Measurements from ENCODE around the gene PSMB3. TPM values are rescaled to one million over a fixed set of nuclear protein-coding genes. Genes with fewer than 3 reads are reported as not detected.

The PSMB3 gene
- total RNA-seq, 8 experiments from 2014 or later: 175 to 405 (median 249) TPM

DNA sequence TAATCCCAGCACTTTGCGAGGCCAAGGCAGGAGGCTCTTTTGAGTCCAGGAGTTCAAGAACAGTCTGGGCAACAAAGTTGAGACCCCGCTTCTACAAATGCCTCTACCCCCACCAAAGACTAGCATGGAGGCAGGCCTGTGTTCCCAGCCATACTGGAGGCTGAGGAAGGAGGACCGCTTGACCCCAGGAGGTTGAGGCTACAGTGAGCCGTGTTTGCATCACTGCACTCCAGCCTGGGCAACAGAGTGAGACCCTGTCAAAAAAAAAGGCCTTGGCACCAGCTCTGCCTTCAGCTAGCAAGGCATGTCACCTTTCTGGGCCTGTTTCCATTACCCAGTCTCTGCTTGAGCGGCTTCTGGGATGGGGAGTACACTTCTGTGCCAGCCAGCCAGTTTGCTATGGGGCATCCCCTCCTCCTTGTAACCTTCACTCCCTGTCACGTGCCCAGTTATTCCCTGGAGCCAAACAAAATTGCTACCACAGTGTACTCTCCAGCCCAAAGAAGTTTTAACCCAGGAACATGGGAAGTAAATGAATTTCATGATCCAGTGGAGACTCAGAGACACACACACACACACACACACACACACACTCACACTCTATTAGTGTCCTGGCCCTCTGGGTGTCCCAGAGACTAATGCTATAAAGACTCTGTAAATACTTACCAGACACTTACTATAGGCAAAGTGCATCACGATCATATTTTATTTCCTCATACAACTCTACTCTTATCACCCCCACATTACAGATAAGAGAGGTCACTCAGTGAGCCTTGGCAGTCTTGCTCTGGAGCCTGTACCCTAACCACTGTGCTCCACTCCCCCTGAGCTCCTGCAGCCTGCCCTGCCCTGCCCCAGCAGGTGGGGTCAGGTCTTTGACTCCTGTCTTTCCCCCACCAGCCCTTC, 19.9 kb upstream of the PSMB3 start:
- 80 to 100% (median 100%) methylated on average over 1 to 3 of the region's 7 CpGs; no CpG with 5 or more reads in 3 of the 10 experiments for WGBS, 10 experiments
- Histone ChIP-seq H3K4me1 (replicated peaks in 1 of 2) (peaks cover 4 to 13% of the 10 kb centered on the region in 2 donors), H3K27ac (no peak overlapping the region), H3K4me3 (no peak overlapping the region)
- in situ Hi-C loops (cut with MboI; ENCODE audit: low pct_unique_long_range_greater_than_20kb in 2 of 9, low sequenced_read_pairs in 9 of 9, unreplicated experiment in 9 of 9): no loop called here
- ATAC-seq (replicated peaks in 6 of 8): no peak

GRCh38 chr17:38733282-38733981, 19.1 kb upstream of the PSMB3 start:
- ATAC-seq (replicated peaks in 6 of 8): no peak
- no peak overlapping the region for H3K4me3 ChIP-seq
- H3K27ac ChIP-seq: no peak overlapping the region
- peaks cover 4 to 13% of the 10 kb centered on the region in 2 donors for H3K4me1 ChIP-seq (replicated peaks in 1 of 2)
- in situ Hi-C loops (cut with MboI; ENCODE audit: low pct_unique_long_range_greater_than_20kb in 2 of 9, low sequenced_read_pairs in 9 of 9, unreplicated experiment in 9 of 9): no loop called here
- WGBS, 10 experiments: 40 to 100% (median 67%) methylated on average over 1 to 4 of the region's 9 CpGs; no CpG with 5 or more reads in 3 of the 10 experiments

DNA sequence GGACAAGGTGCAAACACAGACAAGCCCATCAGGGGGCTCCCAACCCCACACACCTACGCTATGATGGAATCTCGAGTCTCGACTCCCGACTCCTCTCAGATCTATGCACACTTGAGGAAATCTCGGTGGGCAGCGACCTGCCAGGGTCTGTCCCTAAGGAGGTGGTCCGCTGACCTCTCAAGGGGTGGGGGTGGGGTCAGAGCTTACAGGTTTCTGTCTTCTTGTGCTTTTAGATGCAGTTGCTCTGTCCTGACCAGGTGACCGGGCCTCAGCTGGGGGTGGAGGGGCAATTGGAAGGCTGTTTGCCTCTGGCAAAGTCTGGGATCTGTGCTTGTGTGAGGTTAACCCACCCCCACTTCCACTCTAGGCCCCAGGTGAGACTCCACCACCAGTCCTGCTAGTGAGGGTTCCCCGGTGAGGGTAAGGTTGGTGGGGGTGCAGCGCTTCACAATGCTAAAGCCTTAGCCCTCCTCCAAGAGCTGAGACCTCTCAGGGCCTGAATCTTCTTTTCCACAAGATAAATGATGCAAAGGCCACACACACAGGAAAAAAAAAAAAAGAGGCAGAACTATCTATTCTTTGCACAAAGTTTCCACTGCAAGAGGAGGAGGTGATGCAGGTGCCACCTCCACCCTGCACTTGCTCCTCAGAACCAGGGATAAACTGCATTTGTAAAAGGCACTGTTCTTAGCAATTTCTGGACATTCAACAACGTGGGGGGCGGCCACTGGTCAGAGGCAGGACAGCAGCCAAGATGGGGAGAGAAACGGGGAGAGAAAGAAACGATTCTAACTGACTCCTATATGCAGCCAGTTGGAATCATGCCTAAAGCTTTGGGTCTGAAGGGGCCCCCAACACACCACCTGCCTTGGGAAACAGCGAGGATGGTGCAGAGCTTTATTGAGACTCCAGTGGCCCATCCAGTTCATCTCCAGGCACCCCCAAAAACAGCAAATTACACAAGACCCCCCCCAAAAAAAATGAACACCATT, 18.3 kb upstream of the PSMB3 start:
- WGBS, 10 experiments: 67 to 100% (median 83%) methylated on average over 1 to 4 of the region's 15 CpGs; no CpG with 5 or more reads in 6 of the 10 experiments
- in situ Hi-C loops (cut with MboI; ENCODE audit: low pct_unique_long_range_greater_than_20kb in 2 of 9, low sequenced_read_pairs in 9 of 9, unreplicated experiment in 9 of 9): no loop called here
- Histone ChIP-seq H3K4me1 (replicated peaks in 1 of 2) (peaks cover 3 to 9% of the 10 kb centered on the region in 2 donors), H3K27ac (no peak overlapping the region), H3K4me3 (no peak overlapping the region)
- ATAC-seq (replicated peaks in 6 of 8): no peak

DNA sequence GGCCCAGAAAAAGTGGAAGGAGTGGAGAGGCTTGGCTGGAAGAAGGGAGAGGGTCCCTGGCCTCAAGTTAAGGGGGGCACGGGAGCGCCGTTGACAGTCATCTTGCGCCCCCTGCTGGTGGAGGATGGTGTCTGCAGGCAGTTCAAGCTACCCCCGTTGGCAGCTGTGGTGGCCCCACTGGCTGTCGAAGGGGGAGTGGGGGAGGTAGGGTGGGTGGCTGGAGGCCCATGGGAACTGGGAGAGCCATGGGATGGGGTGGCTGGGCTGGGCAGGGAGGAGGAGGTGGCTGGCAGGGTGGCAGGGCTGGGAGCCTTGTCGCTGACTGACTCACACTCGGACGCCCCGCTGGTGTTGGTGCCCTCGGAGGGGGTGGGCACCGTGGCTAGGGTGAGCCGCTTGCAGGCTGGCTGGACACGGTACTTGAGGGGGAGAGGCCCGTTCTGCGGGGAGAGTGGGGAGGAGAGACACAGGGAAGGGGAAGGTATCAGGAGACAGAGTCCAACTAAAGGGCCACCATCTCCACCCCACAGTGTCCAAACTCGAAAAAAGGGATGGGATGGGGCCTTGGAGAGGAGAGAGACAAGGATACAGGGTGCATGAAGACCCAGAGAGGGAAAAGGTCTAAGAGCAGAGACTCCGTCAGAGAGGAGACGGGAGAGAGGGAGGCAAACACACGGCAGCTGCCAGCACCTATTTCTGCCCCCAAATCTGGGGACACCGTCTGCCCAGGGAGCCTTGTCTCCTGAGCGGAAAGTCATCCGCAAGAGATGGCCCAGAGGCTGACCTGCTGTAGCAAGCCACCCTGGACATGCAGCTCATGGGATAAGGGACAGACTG, 17.2 kb upstream of the PSMB3 start:
- in situ Hi-C loops (cut with MboI; ENCODE audit: low pct_unique_long_range_greater_than_20kb in 2 of 9, low sequenced_read_pairs in 9 of 9, unreplicated experiment in 9 of 9): no loop called here
- peaks cover 0 to 4% of the 10 kb centered on the region in 2 donors for H3K4me1 ChIP-seq (replicated peaks in 1 of 2)
- WGBS, 10 experiments: 10 to 100% (median 67%) methylated on average over 1 to 2 of the region's 23 CpGs; no CpG with 5 or more reads in 7 of the 10 experiments
- ATAC-seq (replicated peaks in 6 of 8): peak in 6 of 8 experiments; percentile 13 to 38 (median 16)
- no peak overlapping the region for H3K27ac ChIP-seq
- H3K4me3 ChIP-seq: no peak overlapping the region

- in situ Hi-C loops (cut with MboI; ENCODE audit: low pct_unique_long_range_greater_than_20kb in 2 of 9, low sequenced_read_pairs in 9 of 9, unreplicated experiment in 9 of 9): no loop called here
- H3K27ac ChIP-seq: no peak overlapping the region
- 60 to 100% (median 93%) methylated on average over 1 to 4 of the region's 14 CpGs; no CpG with 5 or more reads in 3 of the 10 experiments for WGBS, 10 experiments
- no peak for ATAC-seq (replicated peaks in 6 of 8)
- peaks cover 14 to 29% of the 10 kb centered on the region in 2 donors for H3K4me1 ChIP-seq (replicated peaks in 1 of 2)
- no peak overlapping the region for H3K4me3 ChIP-seq
Measured at GRCh38 chr17:38738007-38738662, 14.4 kb upstream of the PSMB3 start.

DNA sequence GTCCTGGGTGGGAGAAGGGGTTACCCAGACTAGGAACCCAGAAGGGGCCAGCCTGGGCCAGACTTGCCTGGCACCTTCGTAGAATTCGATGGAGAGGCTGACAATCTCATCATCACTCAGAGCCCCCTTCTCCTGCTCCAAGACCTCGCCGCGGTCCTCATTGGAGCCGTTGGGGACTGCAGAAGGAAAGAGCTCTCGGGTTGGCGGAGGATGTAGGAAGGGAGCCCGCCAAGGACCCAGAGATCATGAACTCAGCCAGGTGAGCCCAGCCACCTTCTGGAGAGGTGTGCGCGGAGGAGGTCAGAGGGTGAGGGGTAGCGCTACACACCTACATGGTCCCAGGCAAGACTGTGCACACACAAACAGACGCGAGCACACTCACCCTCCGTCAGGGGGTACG, 13.9 kb upstream of the PSMB3 start:
- 94 to 97% methylated on average over 3 to 5 of the region's 16 CpGs; no CpG with 5 or more reads in 8 of the 10 experiments for WGBS, 10 experiments
- Histone ChIP-seq H3K27ac (no peak overlapping the region), H3K4me3 (no peak overlapping the region), H3K4me1 (replicated peaks in 1 of 2) (peaks cover 18 to 34% of the 10 kb centered on the region in 2 donors)
- in situ Hi-C loops (cut with MboI; ENCODE audit: low pct_unique_long_range_greater_than_20kb in 2 of 9, low sequenced_read_pairs in 9 of 9, unreplicated experiment in 9 of 9): no loop called here
- ATAC-seq (replicated peaks in 6 of 8): no peak

GRCh38 chr17:38739305-38739704, 13.2 kb upstream of the PSMB3 start:
- no peak overlapping the region for H3K27ac ChIP-seq
- H3K4me3 ChIP-seq: no peak overlapping the region
- in situ Hi-C loops (cut with MboI; ENCODE audit: low pct_unique_long_range_greater_than_20kb in 2 of 9, low sequenced_read_pairs in 9 of 9, unreplicated experiment in 9 of 9): no loop called here
- H3K4me1 ChIP-seq (replicated peaks in 1 of 2): peaks cover 20 to 40% of the 10 kb centered on the region in 2 donors
- no peak for ATAC-seq (replicated peaks in 6 of 8)
- 90 to 100% methylated on average over 1 to 6 of the region's 14 CpGs; no CpG with 5 or more reads in 8 of the 10 experiments for WGBS, 10 experiments

DNA sequence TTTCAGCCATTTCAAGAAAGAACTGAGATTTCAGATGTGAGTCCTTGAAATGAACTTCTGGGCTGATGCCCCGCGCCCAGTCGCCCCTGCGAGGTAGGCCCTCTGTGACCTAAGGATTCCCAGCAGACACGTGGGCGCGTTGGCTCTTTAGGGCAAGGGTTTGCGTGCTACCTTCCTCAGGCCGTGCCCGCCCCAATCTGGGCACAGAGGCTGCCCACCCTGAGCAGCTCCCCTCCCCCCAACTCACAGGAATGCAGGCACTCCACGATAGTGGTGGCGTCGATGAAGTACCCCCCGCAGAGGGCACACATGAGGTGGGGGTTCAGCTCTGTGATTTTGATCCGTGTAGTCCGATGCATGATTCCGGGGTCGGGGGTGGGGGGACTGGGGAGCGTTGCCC, 12.5 kb upstream of the PSMB3 start:
- in situ Hi-C loops (cut with MboI; ENCODE audit: low pct_unique_long_range_greater_than_20kb in 2 of 9, low sequenced_read_pairs in 9 of 9, unreplicated experiment in 9 of 9): no loop called here
- Histone ChIP-seq H3K4me1 (replicated peaks in 1 of 2) (peaks cover 20 to 38% of the 10 kb centered on the region in 2 donors), H3K4me3 (no peak overlapping the region), H3K27ac (no peak overlapping the region)
- ATAC-seq (replicated peaks in 6 of 8): no peak
- WGBS, 10 experiments: 40 to 86% methylated on average over 1 to 6 of the region's 19 CpGs; no CpG with 5 or more reads in 8 of the 10 experiments

DNA sequence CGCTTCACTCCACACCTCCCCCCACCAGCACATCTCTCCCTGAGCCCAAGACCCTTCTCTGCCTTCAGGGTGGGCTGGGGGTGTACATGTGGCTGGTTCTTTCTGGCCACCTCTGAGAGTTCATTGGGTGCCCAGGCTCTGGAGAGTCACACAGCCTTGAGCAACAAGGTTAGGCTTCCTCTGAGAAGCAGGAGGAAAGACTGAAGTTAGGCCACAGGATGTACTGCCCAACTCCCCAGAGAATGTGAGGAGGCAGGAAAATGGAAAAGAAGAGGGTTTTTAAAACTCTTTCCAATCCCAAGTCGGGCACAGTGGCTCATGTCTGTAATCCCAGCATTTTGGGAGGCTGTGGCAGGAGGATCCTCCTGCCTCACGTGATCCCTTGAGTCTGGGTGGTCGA, 11.7 kb upstream of the PSMB3 start:
- in situ Hi-C loops (cut with MboI; ENCODE audit: low pct_unique_long_range_greater_than_20kb in 2 of 9, low sequenced_read_pairs in 9 of 9, unreplicated experiment in 9 of 9): no loop called here
- peaks cover 27 to 40% of the 10 kb centered on the region in 2 donors for H3K4me1 ChIP-seq (replicated peaks in 1 of 2)
- 93 to 100% (median 100%) methylated on average over 1 to 2 of the region's 4 CpGs; no CpG with 5 or more reads in 4 of the 10 experiments for WGBS, 10 experiments
- ATAC-seq (replicated peaks in 6 of 8): no peak
- no peak overlapping the region for H3K4me3 ChIP-seq
- H3K27ac ChIP-seq: no peak overlapping the region

DNA sequence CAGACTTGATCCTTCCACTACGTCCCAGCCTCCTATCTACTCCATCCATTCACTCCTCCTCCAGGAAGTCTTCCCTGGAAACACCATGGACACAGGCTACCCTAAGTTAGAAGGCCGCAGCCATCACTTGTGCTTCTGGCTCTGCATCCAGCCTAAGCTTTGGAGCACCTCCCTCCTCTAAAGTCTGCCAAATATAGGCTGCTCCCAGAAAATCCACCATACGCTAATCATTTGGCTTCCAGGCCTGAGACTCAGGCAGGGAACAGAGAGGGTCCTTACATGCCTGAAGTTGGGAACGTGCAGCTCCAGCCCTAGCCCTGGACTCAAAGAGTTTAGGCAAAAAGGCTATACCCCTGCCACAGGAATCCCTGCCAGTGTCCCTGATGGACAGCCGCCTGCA, 11.1 kb upstream of the PSMB3 start:
- ATAC-seq (replicated peaks in 6 of 8): no peak
- H3K4me1 ChIP-seq (replicated peaks in 1 of 2): peaks cover 32 to 46% of the 10 kb centered on the region in 2 donors

DNA sequence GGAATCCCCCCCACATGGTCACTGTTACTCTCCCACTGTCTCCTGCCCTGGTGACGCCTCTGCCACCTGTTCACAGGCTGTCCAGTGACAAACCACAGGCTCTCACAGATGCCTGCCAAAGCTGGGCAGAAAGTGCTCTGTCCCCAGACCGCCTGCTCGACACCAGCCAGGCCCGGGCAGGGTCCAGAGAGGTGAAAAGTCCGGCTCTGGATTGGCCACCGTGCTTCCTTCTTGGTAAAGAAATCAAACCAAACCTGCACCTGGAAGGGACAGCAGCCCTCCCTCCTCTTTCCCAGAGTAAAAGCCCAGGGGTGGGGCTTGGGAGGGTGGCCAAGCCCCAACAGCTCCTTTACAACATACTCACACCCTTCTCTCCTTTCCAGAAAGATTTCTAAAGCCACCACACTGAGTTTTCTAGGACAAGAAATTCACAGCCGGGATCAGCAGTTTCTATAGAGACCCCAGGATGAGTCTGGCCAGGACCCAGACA, 10.6 kb upstream of the PSMB3 start:
- Histone ChIP-seq H3K27ac (peak overlapping the region; percentile 48 to 62), H3K4me3 (no peak overlapping the region), H3K4me1 (replicated peaks in 1 of 2) (peaks cover 32 to 46% of the 10 kb centered on the region in 2 donors)
- 10 to 100% (median 80%) methylated on average over 1 to 2 of the region's 7 CpGs; no CpG with 5 or more reads in 6 of the 10 experiments for WGBS, 10 experiments
- ATAC-seq (replicated peaks in 6 of 8): peak in 5 of 8 experiments; percentile 15 to 67 (median 47)
- in situ Hi-C loops (cut with MboI; ENCODE audit: low pct_unique_long_range_greater_than_20kb in 2 of 9, low sequenced_read_pairs in 9 of 9, unreplicated experiment in 9 of 9): no loop called here

More for the DNA sequence above, 11.1 kb upstream of the PSMB3 start:
- WGBS, 10 experiments: 60 to 100% (median 93%) methylated on average over 1 to 4 of the region's 5 CpGs; no CpG with 5 or more reads in 2 of the 10 experiments
- peak overlapping the region in 1 of 2 donors; percentile 62 for H3K27ac ChIP-seq
- in situ Hi-C loops (cut with MboI; ENCODE audit: low pct_unique_long_range_greater_than_20kb in 2 of 9, low sequenced_read_pairs in 9 of 9, unreplicated experiment in 9 of 9): no loop called here
- H3K4me3 ChIP-seq: no peak overlapping the region
